Common myeloid progenitor, CD34-positive (primary cell): Measurements from ENCODE around the gene LRRC1.

Source experiments
- CTCF ChIA-PET: fragments of 350-600 bp; sonication (Branson Sonifier 250); formaldehyde crosslinking; loops from one replicate; lab custom pipeline; 2021; ENCODE audit warnings: antibody characterized with exemption; lab: Charles Lee
- POLR2A ChIA-PET: fragments of 350-600 bp; sonication (Branson Sonifier 250); formaldehyde crosslinking; loops from one replicate; lab custom pipeline; 2021; ENCODE audit warnings: antibody characterized with exemption; lab: Charles Lee
- DNase-seq, 3 donors: peaks; one replicate each; pipeline versions ENCODE4 v3.0.0 to v3.0.0-alpha.2; 2013
- H3K27ac ChIP-seq, 2 experiments: 1 replicate in 1 of 2; 2 replicates in 1 of 2; pipeline ENCODE4 v1.7.0; 2013; ENCODE audit warnings: inconsistent platforms in 2 of 2, low read length in 2 of 2, mild to moderate bottlenecking in 2 of 2, low read depth in 1 of 2, moderate library complexity in 1 of 2; ENCODE audit not compliant: severe bottlenecking in 2 of 2, insufficient read depth in 1 of 2, poor library complexity in 1 of 2
- H3K27me3 ChIP-seq, 5 experiments: replicated peaks in 2 of 5; 1 replicate in 3 of 5; 2 replicates in 2 of 5; pipeline versions ENCODE4 v1.6.1 to v1.7.0; 2013; ENCODE audit warnings: low read length in 4 of 5, mild to moderate bottlenecking in 2 of 5, moderate library complexity in 2 of 5, inconsistent platforms in 1 of 5; ENCODE audit not compliant: insufficient read depth in 5 of 5, control insufficient read depth in 4 of 5
- H3K36me3 ChIP-seq, 4 experiments: 1 replicate in 2 of 4; 2 replicates in 2 of 4; pipeline versions ENCODE4 v1.6.1 to v1.7.0; 2013; ENCODE audit warnings: low read length in 3 of 4, control low read depth in 1 of 4, mild to moderate bottlenecking in 1 of 4; ENCODE audit not compliant: control insufficient read depth in 4 of 4, insufficient read depth in 4 of 4
- H3K4me1 ChIP-seq, 4 experiments: 1 replicate in 3 of 4; 2 replicates in 1 of 4; pipeline versions ENCODE4 v1.6.1 to v1.7.1; 2013; ENCODE audit warnings: low read length in 3 of 4, mild to moderate bottlenecking in 3 of 4, control low read depth in 1 of 4, inconsistent platforms in 1 of 4, moderate library complexity in 1 of 4; ENCODE audit not compliant: control insufficient read depth in 4 of 4, insufficient read depth in 4 of 4; ENCODE audit errors: control extremely low read depth in 1 of 4
- H3K4me3 ChIP-seq, 7 experiments: 1 replicate in 4 of 7; 2 replicates in 3 of 7; pipeline versions ENCODE4 v1.5.1 to v1.7.0; 2013; ENCODE audit warnings: mild to moderate bottlenecking in 7 of 7, low read length in 6 of 7, moderate library complexity in 6 of 7, inconsistent platforms in 2 of 7, low read depth in 2 of 7, control low read depth in 1 of 7; ENCODE audit not compliant: insufficient read depth in 4 of 7, control insufficient read depth in 1 of 7; ENCODE audit errors: extremely low read depth in 1 of 7
- H3K9me3 ChIP-seq, 5 experiments: 1 replicate in 4 of 5; 2 replicates in 1 of 5; pipeline versions ENCODE4 v1.6.1 to v1.7.1; 2013; ENCODE audit warnings: low read length in 4 of 5, mild to moderate bottlenecking in 2 of 5, inconsistent platforms in 1 of 5, low read depth in 1 of 5, moderate library complexity in 1 of 5; ENCODE audit not compliant: control insufficient read depth in 4 of 5, insufficient read depth in 2 of 5; ENCODE audit errors: control extremely low read depth in 1 of 5
- WGBS: methylation state at CpG from one replicate; pipeline ENCODE4 v1.1.5; 2013; ENCODE audit not compliant: insufficient coverage; 5-methylcytosine and 5-hydroxymethylcytosine counted together

Gene LRRC1

DNA sequence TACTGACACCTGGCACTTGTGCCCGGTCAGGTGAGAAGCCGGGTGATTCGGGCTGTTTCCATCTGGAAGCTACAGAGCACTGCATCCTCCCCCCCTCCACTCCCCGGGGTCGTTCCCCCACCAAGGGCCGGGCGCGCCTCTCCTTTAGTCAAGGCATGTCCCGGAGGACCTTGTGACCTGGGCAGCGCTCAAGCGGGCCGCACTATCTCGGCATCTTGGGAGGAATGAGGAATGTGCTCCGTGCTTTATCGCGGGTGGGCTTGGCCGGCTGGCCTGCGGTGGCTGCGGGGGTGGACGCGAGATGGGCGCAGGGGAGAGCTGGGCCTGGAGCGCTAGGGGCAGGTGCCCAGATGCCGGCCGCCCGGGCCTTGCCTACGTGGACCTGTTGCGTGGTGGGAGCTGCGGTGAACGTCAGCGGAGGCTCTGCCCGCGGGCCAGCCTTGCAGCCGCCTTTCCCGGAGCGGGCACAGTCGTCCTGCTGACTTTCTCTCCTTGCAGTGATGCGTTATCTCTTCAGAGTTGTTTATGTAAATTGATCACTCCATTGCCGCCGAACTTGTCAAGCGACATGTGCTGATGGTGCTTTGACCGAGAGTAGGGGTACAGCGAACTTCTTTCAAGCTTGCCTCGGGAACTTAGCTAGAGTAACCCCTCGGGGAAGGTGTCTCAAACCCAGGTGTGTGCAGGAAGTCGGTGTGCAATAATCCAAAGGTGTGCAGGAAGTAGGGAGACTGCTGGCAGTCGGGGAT, 1.1 kb downstream of the LRRC1 start:
- H3K9me3 ChIP-seq: no peaks in the 10 kb centered on the region
- peak in 2 of 3 donors; percentile 27 to 52 for DNase-seq
- H3K4me1 ChIP-seq: peaks cover 5 to 33% (median 27%) of the 10 kb centered on the region in 4 experiments
- CTCF ChIA-PET: interaction anchor here (1.2 to 1.5 kb wide), 3 partner anchors 13 to 160 kb away, joined by 3 to 4 read pairs (median 3); no protein-coding TSS in a partner anchor
- 5% methylated on average over 22 of the region's 47 CpGs for WGBS
- no peaks in the 10 kb centered on the region for H3K36me3 ChIP-seq
- POLR2A ChIA-PET: no interaction called here
- no peak overlapping the region for H3K27ac ChIP-seq
- H3K27me3 ChIP-seq: peaks cover 0 to 8% (median 0%) of the 10 kb centered on the region in 5 experiments
- H3K4me3 ChIP-seq: peak overlapping the region; percentile 78 to 97 (median 89)

GRCh38 chr6:53796451-53796780, 1.6 kb downstream of the LRRC1 start:
- Histone ChIP-seq H3K27me3 (peaks cover 0 to 8% (median 0%) of the 10 kb centered on the region in 5 experiments), H3K27ac (no peak overlapping the region), H3K36me3 (no peaks in the 10 kb centered on the region), H3K4me1 (peaks cover 5 to 33% (median 27%) of the 10 kb centered on the region in 4 experiments), H3K4me3 (peak overlapping the region in 6 of 7 experiments; percentile 78 to 97 (median 88)), H3K9me3 (no peaks in the 10 kb centered on the region)
- CTCF ChIA-PET: interaction anchor here (1.2 to 1.5 kb wide), 4 partner anchors 8 to 159 kb away, joined by 3 to 4 read pairs (median 3); no protein-coding TSS in a partner anchor
- no peak for DNase-seq
- WGBS: no CpG with 5 or more reads among the region's 3 CpGs
- POLR2A ChIA-PET: no interaction called here

- WGBS: 92% methylated on average over 2 of the region's 5 CpGs
- Histone ChIP-seq H3K27ac (no peak overlapping the region), H3K4me1 (peaks cover 5 to 33% (median 27%) of the 10 kb centered on the region in 4 experiments), H3K27me3 (peaks cover 0 to 8% (median 0%) of the 10 kb centered on the region in 5 experiments), H3K36me3 (no peaks in the 10 kb centered on the region), H3K4me3 (no peak overlapping the region), H3K9me3 (no peaks in the 10 kb centered on the region)
- ChIA-PET POLR2A (no interaction called here), CTCF (interaction anchor here (0.9 to 1.5 kb wide), 5 partner anchors 8 to 159 kb away, joined by 3 to 4 read pairs (median 3); no protein-coding TSS in a partner anchor)
- no peak for DNase-seq
Measured at GRCh38 chr6:53796791-53797190, 2.0 kb downstream of the LRRC1 start.

DNA sequence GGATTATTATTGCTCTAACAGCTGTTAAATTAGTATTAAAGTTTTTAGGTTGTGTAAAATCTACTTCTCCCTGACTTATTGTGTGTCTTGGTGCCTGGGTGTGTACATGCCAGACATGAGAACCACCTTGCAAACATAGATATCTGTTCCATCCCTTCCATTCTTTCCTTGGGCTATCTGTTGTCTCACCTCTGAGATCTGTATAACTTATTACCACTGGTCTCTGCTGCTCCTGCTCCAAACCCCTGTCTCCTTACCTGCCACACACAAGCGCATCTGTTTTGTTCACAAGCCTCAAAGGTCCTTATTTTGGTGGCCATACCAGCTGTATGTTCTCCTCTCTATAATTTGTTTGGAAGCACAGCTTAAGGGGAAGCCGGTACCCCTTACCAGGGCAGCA, 2.5 kb downstream of the LRRC1 start:
- ChIA-PET POLR2A (no interaction called here), CTCF (interaction anchor here (0.9 to 1.5 kb wide), 3 partner anchors 9 to 159 kb away, joined by 3 read pairs; no protein-coding TSS in a partner anchor)
- Histone ChIP-seq H3K27me3 (peaks cover 0 to 8% (median 0%) of the 10 kb centered on the region in 5 experiments), H3K4me1 (peaks cover 5 to 33% (median 27%) of the 10 kb centered on the region in 4 experiments), H3K4me3 (no peak overlapping the region), H3K9me3 (no peaks in the 10 kb centered on the region), H3K27ac (no peak overlapping the region), H3K36me3 (no peaks in the 10 kb centered on the region)
- WGBS: 93% methylated on average over 2 of the region's 2 CpGs
- DNase-seq: no peak

DNA sequence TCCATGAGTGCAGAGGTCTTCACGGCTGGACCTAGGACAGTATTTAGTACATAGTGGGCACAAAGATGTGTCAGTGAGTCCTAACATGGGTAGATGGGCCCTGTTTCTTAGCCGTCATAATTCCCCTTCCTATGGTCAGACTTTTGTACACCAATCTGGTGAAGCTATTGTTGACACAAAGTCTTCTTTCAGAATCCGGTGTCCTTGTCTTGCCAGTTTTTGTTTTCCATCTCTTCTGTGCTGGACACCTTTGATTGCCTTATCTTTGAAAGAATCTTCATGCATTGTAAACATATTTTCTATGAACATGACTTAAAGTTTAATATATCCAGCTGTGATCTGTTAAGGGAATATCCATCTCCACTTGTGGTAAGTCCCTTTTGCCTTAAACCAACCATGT, 4.5 kb downstream of the LRRC1 start:
- DNase-seq: no peak
- ChIA-PET CTCF (interaction anchor here (0.6 to 1.1 kb wide), 2 partner anchors 12 to 859 kb away, joined by 3 read pairs; no protein-coding TSS in a partner anchor), POLR2A (no interaction called here)

GRCh38 chr6:53801022-53801421, 6.2 kb downstream of the LRRC1 start:
- Histone ChIP-seq H3K4me1 (peaks cover 0 to 7% (median 5%) of the 10 kb centered on the region in 4 experiments), H3K27me3 (peaks cover 0 to 3% (median 0%) of the 10 kb centered on the region in 5 experiments), H3K4me3 (no peak overlapping the region), H3K27ac (no peak overlapping the region), H3K9me3 (no peaks in the 10 kb centered on the region), H3K36me3 (no peaks in the 10 kb centered on the region)
- no peak for DNase-seq
- ChIA-PET POLR2A (no interaction called here), CTCF (interaction anchor here (0.9 kb wide), 1 partner anchor 29 kb away, joined by 3 read pairs; no protein-coding TSS in a partner anchor)
- 100% methylated on average over 1 of the region's 1 CpG for WGBS

More for the DNA sequence above, 4.5 kb downstream of the LRRC1 start:
- WGBS: 100% methylated on average over 2 of the region's 3 CpGs
- H3K4me3 ChIP-seq: no peak overlapping the region
- H3K9me3 ChIP-seq: no peaks in the 10 kb centered on the region
- H3K36me3 ChIP-seq: no peaks in the 10 kb centered on the region
- peaks cover 0 to 8% (median 0%) of the 10 kb centered on the region in 5 experiments for H3K27me3 ChIP-seq
- H3K4me1 ChIP-seq: peaks cover 0 to 17% (median 15%) of the 10 kb centered on the region in 4 experiments
- H3K27ac ChIP-seq: no peak overlapping the region

- H3K9me3 ChIP-seq: no peaks in the 10 kb centered on the region
- no peak overlapping the region for H3K4me3 ChIP-seq
- no peak overlapping the region for H3K27ac ChIP-seq
- CTCF ChIA-PET: no interaction called here
- DNase-seq: no peak
- no peaks in the 10 kb centered on the region for H3K36me3 ChIP-seq
- H3K4me1 ChIP-seq: no peaks in the 10 kb centered on the region
- H3K27me3 ChIP-seq: no peaks in the 10 kb centered on the region
- POLR2A ChIA-PET: no interaction called here
Measured at GRCh38 chr6:53802582-53802981, 7.8 kb downstream of the LRRC1 start.
